ENCODE results near the gene AIRE. TPM values are rescaled to one million over a fixed set of nuclear protein-coding genes. Genes with fewer than 3 reads are reported as not detected.

The AIRE gene
- total RNA-seq, 1 donor from 2014 or later = not detected

GRCh38 chr21:44260066-44260465 is 25.6 kb upstream of the AIRE start:
- H3K4me3 Mint-ChIP-seq (ENCODE audit: unreplicated experiment) = no peak overlapping the region
- no peak for DNase-seq
- H3K9me3 Mint-ChIP-seq (ENCODE audit: unreplicated experiment) = peaks cover 2% of the 10 kb centered on the region
- H3K27me3 Mint-ChIP-seq (ENCODE audit: unreplicated experiment) = no peaks in the 10 kb centered on the region
- no peak for TF ChIP-seq CTCF (IDR thresholded peaks at IDR 0.05; ENCODE audit: partially characterized antibody, unreplicated experiment)
- H3K27ac Mint-ChIP-seq (ENCODE audit: unreplicated experiment) = no peak overlapping the region
- H3K4me1 Mint-ChIP-seq (ENCODE audit: low read depth, unreplicated experiment) = peaks cover 3% of the 10 kb centered on the region
- H3K36me3 Mint-ChIP-seq (ENCODE audit: unreplicated experiment) = peaks cover 14% of the 10 kb centered on the region

- no peak for TF ChIP-seq CTCF (IDR thresholded peaks at IDR 0.05; ENCODE audit: partially characterized antibody, unreplicated experiment)
- no peaks in the 10 kb centered on the region for H3K27me3 Mint-ChIP-seq (ENCODE audit: unreplicated experiment)
- peaks cover 14% of the 10 kb centered on the region for H3K36me3 Mint-ChIP-seq (ENCODE audit: unreplicated experiment)
- H3K4me1 Mint-ChIP-seq (ENCODE audit: low read depth, unreplicated experiment) = peaks cover 3% of the 10 kb centered on the region
- H3K27ac Mint-ChIP-seq (ENCODE audit: unreplicated experiment) = no peak overlapping the region
- H3K4me3 Mint-ChIP-seq (ENCODE audit: unreplicated experiment) = no peak overlapping the region
- peak; percentile 14 for DNase-seq
- peaks cover 2% of the 10 kb centered on the region for H3K9me3 Mint-ChIP-seq (ENCODE audit: unreplicated experiment)
These were observed 24.7 kb upstream of the AIRE start for GRCh38 chr21:44260791-44261631.

- Mint-ChIP-seq H3K4me3 (ENCODE audit: unreplicated experiment) (no peak within 1 kb of the TSS), H3K4me1 (ENCODE audit: low read depth, unreplicated experiment) (peaks cover 3% of the 10 kb centered on the region), H3K9me3 (ENCODE audit: unreplicated experiment) (peaks cover 2% of the 10 kb centered on the region), H3K27ac (ENCODE audit: unreplicated experiment) (no peak within 1 kb of the TSS), H3K27me3 (ENCODE audit: unreplicated experiment) (no peaks in the 10 kb centered on the region), H3K36me3 (ENCODE audit: unreplicated experiment) (peaks cover 14% of the 10 kb centered on the region)
- peak; percentile 13 for DNase-seq
- TF ChIP-seq CTCF (IDR thresholded peaks at IDR 0.05; ENCODE audit: partially characterized antibody, unreplicated experiment) = no peak
These were observed 23.9 kb upstream of the AIRE start, which contains the start of gene DNMT3L for GRCh38 chr21:44261675-44262295. TSS of gene DNMT3L (minus strand) at chr21:44261897. CDS start at chr21:44261259, 638 bp downstream.

- Mint-ChIP-seq H3K4me1 (ENCODE audit: low read depth, unreplicated experiment) (peaks cover 3% of the 10 kb centered on the region), H3K27me3 (ENCODE audit: unreplicated experiment) (no peaks in the 10 kb centered on the region), H3K27ac (ENCODE audit: unreplicated experiment) (no peak overlapping the region), H3K9me3 (ENCODE audit: unreplicated experiment) (peaks cover 2% of the 10 kb centered on the region), H3K4me3 (ENCODE audit: unreplicated experiment) (no peak overlapping the region), H3K36me3 (ENCODE audit: unreplicated experiment) (peaks cover 14% of the 10 kb centered on the region)
- DNase-seq = peak; percentile 10
- no peak for TF ChIP-seq CTCF (IDR thresholded peaks at IDR 0.05; ENCODE audit: partially characterized antibody, unreplicated experiment)
These were observed 23.2 kb upstream of the AIRE start for GRCh38 chr21:44262338-44263056.

Measured in glutamatergic neuron (in vitro differentiated cells).